ENCODE measurements around the gene RFXAP.

The RFXAP gene

DNA sequence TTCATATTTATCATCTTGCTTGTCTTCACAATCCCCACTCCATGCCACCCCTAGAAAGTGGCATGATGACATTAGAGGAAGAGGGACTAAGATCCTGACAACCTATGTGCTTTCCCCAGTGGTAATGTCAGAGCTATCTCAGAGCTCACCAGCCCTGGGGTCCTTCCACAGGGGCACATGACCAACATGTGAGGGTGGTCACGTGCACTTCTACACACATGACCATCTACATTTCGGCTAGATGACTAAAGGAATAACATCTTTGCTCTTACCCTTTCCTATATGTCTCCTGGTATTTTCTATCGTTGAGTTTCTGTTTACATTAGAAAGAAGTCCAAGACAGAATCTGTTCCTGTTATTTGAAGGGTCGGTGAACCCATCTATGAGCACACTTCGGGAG is 46.2 kb downstream of the RFXAP start:
- no peak for DNase-seq

DNA sequence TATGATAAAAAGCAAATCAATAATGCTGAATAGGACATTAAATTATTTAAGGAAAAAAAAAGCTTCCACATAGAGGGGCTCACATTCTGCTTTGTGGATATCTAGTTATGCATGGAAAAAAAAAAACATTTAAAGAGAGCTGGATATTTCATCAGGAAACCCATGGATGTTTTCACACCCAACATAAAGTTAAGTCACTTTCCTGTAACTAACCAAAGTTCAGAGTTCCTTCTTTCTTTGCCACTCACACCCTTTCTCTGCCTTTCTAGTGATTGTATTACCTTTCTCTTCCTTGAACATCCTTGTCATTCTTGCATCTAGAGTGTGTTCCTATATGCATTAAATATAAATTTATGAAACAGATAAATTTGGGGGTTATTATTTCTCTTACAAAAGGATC is 47.2 kb downstream of the RFXAP start:
- no peak for DNase-seq

DNA sequence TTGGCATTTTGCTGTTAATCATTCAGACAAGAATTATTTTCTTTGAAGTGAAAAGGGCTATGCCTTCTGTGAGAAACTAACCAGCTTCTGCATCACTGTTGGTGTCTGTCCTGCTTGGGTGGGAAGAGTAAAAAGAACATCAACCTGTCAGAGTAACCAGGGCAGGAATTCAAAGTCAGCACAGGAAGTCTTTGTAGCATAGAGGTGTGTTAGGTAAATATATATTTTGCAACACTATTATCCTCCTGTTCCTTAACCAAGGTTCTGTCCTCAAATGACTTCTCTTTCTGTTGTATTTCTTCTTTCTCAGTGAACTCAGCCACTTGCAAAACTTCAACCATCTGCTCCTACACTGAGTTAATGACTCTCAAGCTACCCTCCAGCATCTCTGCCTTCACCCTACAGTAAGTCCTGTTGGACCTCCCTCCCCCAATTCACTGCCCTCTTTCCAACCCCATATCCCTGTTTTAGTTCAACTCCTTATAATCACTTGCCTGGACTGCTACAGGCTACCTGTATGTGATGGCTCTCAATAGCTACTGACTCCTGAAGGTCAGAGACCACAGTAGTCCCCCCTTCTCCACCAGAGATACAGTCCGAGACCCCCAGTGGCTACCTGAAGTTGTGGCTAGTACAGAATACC is 51.1 kb downstream of the RFXAP start:
- no peak for DNase-seq

DNA sequence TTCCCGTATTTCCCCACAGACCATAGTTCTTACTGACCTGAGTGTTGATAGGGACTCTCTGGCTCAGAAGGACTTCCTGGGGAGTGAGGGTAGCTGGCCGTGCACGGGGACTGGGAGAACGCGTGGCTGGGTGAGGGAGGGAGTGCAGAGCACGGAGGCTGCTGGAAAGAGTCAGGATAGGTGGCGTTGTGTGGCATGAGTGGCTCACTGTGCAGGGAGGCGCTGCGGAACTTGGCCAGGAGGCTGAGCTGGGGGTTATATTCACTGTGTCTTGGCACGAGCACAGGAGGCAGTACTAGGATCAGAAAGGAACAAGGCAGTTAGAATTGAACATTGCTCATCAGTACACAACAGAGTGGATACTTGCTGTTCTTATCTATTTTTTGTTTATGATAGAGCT is 53.6 kb downstream of the RFXAP start:
- DNase-seq, result peak in 39 of 56 donors; percentile 5 to 68 (median 31)

DNA sequence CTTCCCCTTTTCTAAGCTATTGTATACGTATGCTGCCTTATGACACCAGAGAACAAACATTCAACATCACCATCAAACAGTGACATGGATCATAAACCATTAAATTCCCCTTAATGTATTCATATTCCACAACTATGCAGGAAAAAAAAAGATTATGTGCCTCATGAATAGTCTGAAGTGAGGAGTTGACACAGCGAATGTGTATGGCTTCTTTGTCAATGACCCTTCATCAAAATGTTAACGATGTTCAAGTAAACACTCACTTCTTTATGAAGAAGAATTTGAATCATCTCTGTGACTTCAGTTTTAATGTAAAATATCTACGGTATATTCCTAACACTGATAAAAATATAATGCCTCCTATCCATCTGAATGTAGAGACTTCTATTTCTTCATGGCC is 56.4 kb downstream of the RFXAP start:
- DNase-seq, result no peak

DNA sequence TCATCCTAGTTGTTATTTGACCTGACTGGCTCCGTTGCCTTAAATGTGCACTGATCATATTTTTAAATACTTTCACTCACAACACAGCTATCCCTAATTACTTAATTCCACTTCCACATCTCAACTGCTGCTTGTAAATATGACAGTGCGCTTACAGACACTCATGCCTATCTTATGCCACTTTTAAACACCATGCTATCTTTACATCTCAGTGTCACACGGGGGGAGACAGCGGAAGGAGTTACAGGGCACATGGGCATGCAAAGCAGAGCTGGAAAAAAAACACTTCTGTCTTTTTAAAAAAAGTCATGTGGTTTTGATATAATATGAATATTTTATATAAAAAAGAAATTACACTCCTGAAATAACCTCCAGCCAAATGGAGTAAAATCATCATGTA is 56.9 kb downstream of the RFXAP start:
- no peak for DNase-seq
